Parathyroid adenoma (tissue), 2 donors: ENCODE results near the gene CHML.

Experiments
- H2AFZ ChIP-seq: fragments of 300-600 bp; sonication (generic); one replicate; pipeline ENCODE4 v1.7.0; 2017; ENCODE audit warnings: antibody characterized with exemption, mild to moderate bottlenecking
- H3K27ac ChIP-seq: fragments of 300-600 bp; sonication (generic); one replicate; pipeline ENCODE4 v1.7.0; 2017
- H3K27me3 ChIP-seq: fragments of 300-600 bp; sonication (generic); one replicate; pipeline ENCODE4 v1.7.0; 2017; ENCODE audit warnings: low read length; ENCODE audit not compliant: control insufficient read depth, insufficient read depth
- H3K36me3 ChIP-seq: fragments of 300-600 bp; sonication (generic); one replicate; pipeline ENCODE4 v1.7.0; 2017; ENCODE audit warnings: low read length; ENCODE audit not compliant: control insufficient read depth, insufficient read depth
- H3K4me1 ChIP-seq: fragments of 300-600 bp; sonication (generic); one replicate; pipeline ENCODE4 v1.7.0; 2017; ENCODE audit warnings: control low read depth
- H3K4me2 ChIP-seq: fragments of 300-600 bp; sonication (generic); one replicate; pipeline ENCODE4 v1.7.0; 2017; ENCODE audit warnings: low read length
- H3K4me3 ChIP-seq: fragments of 300-600 bp; sonication (generic); one replicate; pipeline ENCODE4 v1.7.0; 2017; ENCODE audit warnings: low read depth, low read length
- H3K79me2 ChIP-seq: fragments of 300-600 bp; sonication (generic); one replicate; pipeline ENCODE4 v1.7.0; 2017; ENCODE audit warnings: control low read depth
- H3K9ac ChIP-seq: fragments of 300-600 bp; sonication (generic); one replicate; pipeline ENCODE4 v1.7.0; 2017; ENCODE audit warnings: mild to moderate bottlenecking
- H3K9me3 ChIP-seq: fragments of 300-600 bp; sonication (generic); one replicate; pipeline ENCODE4 v1.7.0; 2017; ENCODE audit warnings: low read length; ENCODE audit not compliant: control insufficient read depth
- CTCF ChIP-seq: fragments of 300-600 bp; sonication (generic); IDR thresholded peaks from one replicate; pipeline ENCODE4 v1.7.0; 2017; ENCODE audit warnings: antibody characterized with exemption, mild to moderate bottlenecking
- donor health status: primary hyperparathyroidism.

Gene CHML

GRCh38 chr1:241638099-241638682 lies 2.0 kb downstream of the CHML start:
- TF ChIP-seq CTCF, result no peak
- no peaks in the 10 kb centered on the region for H3K9me3 ChIP-seq
- H3K4me3 ChIP-seq, result no peak overlapping the region
- peaks cover 4% of the 10 kb centered on the region for H3K4me1 ChIP-seq
- H3K4me2 ChIP-seq, result no peak overlapping the region
- no peaks in the 10 kb centered on the region for H3K27me3 ChIP-seq
- no peaks in the 10 kb centered on the region for H3K79me2 ChIP-seq
- no peak overlapping the region for H3K9ac ChIP-seq
- H3K36me3 ChIP-seq, result no peaks in the 10 kb centered on the region
- no peak overlapping the region for H2AFZ ChIP-seq
- no peak overlapping the region for H3K27ac ChIP-seq

- no peak for TF ChIP-seq CTCF
- no peak overlapping the region for H3K9ac ChIP-seq
- H3K4me1 ChIP-seq, result peaks cover 4% of the 10 kb centered on the region
- no peak overlapping the region for H3K27ac ChIP-seq
- no peak overlapping the region for H2AFZ ChIP-seq
- no peaks in the 10 kb centered on the region for H3K27me3 ChIP-seq
- no peak overlapping the region for H3K4me3 ChIP-seq
- no peaks in the 10 kb centered on the region for H3K36me3 ChIP-seq
- no peak overlapping the region for H3K4me2 ChIP-seq
- H3K79me2 ChIP-seq, result no peaks in the 10 kb centered on the region
- no peaks in the 10 kb centered on the region for H3K9me3 ChIP-seq
Measured at GRCh38 chr1:241637604-241638003, 2.6 kb downstream of the CHML start.

- Histone ChIP-seq H3K4me1 (peaks cover 4% of the 10 kb centered on the region), H3K4me2 (no peak overlapping the region), H3K27ac (no peak overlapping the region), H3K36me3 (no peaks in the 10 kb centered on the region), H3K79me2 (no peaks in the 10 kb centered on the region), H3K27me3 (no peaks in the 10 kb centered on the region), H2AFZ (no peak overlapping the region), H3K4me3 (no peak overlapping the region), H3K9me3 (no peaks in the 10 kb centered on the region), H3K9ac (no peak overlapping the region)
- no peak for TF ChIP-seq CTCF
Measured at GRCh38 chr1:241637046-241637590, 3.1 kb downstream of the CHML start.

DNA sequence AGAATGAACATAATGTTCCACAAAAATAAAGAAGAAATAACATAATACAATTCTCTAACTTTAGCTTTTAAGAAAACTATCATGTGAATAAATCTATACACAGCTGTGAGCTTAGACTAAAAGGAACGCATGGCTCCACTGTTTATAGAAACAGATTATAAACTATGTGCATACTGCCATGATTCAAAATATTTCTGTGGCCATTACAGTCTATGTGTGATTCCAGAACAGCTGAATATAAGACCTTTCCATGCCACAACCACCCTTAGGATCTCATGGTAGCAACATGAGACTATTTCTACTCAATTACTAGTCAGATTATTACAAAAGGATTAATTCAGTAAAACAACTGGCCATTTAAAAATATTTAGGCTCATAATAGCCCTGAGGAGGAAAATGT lies 3.9 kb downstream of the CHML start:
- Histone ChIP-seq H3K79me2 (no peaks in the 10 kb centered on the region), H3K27me3 (no peaks in the 10 kb centered on the region), H2AFZ (no peak overlapping the region), H3K4me1 (peaks cover 4% of the 10 kb centered on the region), H3K4me2 (no peak overlapping the region), H3K36me3 (no peaks in the 10 kb centered on the region), H3K4me3 (no peak overlapping the region), H3K27ac (no peak overlapping the region), H3K9me3 (no peaks in the 10 kb centered on the region), H3K9ac (no peak overlapping the region)
- TF ChIP-seq CTCF, result no peak

GRCh38 chr1:241635556-241636152 lies 4.5 kb downstream of the CHML start:
- H3K79me2 ChIP-seq, result no peaks in the 10 kb centered on the region

More at GRCh38 chr1:241635556-241636152, 4.5 kb downstream of the CHML start:
- Histone ChIP-seq H3K4me3 (no peak overlapping the region), H3K4me1 (peaks cover 4% of the 10 kb centered on the region), H3K9ac (no peak overlapping the region), H3K4me2 (no peak overlapping the region), H2AFZ (no peak overlapping the region), H3K27ac (no peak overlapping the region), H3K9me3 (no peaks in the 10 kb centered on the region), H3K27me3 (no peaks in the 10 kb centered on the region), H3K36me3 (no peaks in the 10 kb centered on the region)
- TF ChIP-seq CTCF, result no peak
